ENCODE results near the gene RWDD1.

The RWDD1 gene

DNA sequence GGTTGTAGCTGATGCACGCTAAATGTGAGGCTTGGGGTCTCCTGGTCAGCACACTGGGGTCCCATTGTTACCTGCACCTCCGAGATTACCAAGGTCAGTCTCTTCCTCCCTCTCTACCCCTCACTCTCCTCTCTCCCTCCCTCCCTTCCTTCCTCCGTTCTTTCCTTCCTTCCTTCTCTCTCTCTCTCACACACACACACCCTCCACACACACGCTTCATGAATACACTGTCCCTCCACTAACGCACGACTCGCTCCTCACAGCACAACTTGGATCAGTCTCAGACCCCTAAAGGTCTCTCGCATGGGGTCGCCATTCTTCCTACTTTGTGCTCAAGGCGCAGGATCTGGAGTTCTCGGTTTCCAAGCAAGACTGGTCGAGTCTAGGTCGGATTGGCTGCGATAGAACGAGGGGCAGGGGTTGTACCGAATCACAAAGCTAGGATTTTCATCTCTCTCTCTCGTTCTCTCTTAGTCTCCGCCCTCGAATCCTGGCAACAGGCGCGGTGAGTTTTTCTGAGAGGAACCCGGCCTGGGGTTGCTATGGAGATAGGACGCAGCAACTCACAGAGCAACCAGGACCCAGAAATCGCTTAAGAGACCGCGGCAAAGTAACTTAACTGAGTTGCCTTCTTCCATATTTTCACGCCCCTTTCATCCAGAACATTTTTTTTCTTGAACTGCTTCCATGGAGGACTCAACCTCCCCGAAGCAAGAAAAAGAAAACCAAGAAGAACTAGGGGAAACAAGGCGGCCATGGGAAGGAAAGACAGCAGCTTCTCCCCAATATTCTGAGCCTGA is 44.8 kb downstream of the RWDD1 start, which contains the start of gene RSPH4A:
RSPH4A (plus strand) TSS at position 543 of the 800 bp plus-strand sequence; CDS start at position 688, 145 bp downstream.
- DNase-seq (ENCODE audit: low read depth), result peak; percentile 97

GRCh38 chr6:116616737-116617053 is 45.4 kb downstream of the RWDD1 start:
- peak; percentile 38 for DNase-seq (ENCODE audit: low read depth)

DNA sequence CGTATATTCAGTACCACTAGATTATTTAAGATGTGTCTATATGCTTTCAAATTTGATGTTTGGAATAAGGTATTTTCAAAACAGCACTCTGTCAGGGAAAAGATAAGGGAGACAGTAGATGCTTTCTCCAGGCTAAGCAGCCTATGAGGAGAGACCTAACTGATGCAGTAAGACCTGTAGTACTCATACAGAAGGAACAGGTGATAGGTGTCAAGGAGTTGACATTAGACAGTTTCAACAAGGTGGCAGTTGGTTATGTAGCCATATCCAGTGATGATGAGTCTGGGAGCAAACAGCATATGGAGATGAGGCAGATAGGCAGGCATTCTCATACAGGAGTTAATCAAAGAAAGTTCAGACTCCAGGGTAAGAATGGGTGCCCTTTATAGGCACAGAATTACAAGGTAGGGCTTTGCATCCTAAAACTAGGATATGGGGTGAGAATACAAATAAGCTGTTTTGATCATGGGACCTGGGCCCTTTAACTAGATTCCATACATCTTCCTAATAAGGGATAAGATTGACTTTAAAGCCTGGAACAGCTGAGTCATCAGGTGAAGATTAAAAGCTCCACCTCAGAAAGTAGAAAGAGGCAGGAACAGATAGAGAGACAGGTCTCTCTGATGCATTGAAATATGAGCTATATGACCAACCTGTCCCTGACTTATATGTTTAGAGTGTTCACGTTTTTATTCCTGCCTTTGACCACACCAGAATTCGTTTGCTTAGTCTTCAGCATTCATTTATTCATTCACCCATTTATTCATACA is 52.9 kb downstream of the RWDD1 start:
- DNase-seq (ENCODE audit: low read depth), result no peak

GRCh38 chr6:116625872-116626271 is 54.6 kb downstream of the RWDD1 start:
- DNase-seq (ENCODE audit: low read depth), result no peak

DNA sequence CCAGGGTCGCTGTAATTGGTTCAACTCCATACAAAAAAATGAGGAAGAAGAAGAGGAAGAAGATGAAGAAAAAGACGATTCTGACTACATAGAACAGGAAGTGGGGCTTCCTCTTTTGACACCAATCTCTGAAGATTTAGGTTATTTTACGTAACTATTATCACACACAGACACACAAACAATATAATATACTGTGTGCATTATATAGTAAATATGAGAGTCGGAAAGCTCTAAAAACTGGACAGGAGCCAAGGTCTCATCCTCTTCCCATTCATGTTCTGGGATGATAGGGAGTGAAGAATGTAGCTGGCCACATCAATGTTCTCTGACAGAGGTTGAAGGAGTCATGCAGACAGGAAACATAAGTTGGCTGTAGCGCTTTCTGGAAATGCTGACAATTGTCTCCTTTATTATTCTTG is 58.3 kb downstream of the RWDD1 start:
- DNase-seq (ENCODE audit: low read depth), result no peak

DNA sequence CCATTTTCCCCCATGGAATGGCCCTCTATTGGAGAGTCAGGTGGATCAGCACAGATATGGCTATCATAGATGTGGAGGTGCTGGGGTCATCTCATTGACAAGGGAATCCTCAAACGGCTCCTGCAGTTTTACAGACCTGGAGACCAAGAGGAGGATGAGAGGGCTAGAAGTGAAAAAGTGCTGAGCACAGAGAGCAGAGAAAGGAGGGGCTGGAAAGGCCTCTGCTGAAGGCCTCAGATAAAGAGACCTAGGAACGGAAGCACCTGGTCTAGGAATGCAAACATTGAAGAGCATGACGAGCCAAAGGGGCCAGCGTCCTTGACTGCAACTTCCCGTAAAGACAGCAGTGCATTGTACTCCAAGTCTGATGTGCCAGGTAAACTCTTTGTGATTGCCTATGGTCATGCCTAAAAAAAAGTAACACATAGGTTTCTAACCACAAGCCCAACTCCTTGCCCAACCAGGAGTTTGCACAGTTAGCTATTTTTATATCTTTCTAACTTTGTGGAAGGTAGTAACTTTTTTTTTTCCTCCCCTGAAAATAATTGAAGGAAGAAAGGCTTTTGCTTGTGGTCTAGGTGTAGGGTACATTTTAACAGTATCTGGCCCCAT is 60.2 kb downstream of the RWDD1 start:
- DNase-seq (ENCODE audit: low read depth), result no peak

- peak; percentile 32 for DNase-seq (ENCODE audit: low read depth)
These were observed 62.4 kb downstream of the RWDD1 start for GRCh38 chr6:116633685-116634084.

Measured in ELR (cell line).